GM19035 (cell line): Measurements from ENCODE around the gene ANO10.
"Not testable (repeated sequence)": the region's sequence is repeated elsewhere in the genome, so short reads cannot be mapped to it uniquely, and the experiment has no call there.

Experiments used
- ATAC-seq: cut with Tn5 transposase; IDR thresholded peaks from one replicate; pipeline ENCODE4 v1.9.1; 2021; ENCODE audit not compliant: unreplicated experiment

Gene ANO10

DNA sequence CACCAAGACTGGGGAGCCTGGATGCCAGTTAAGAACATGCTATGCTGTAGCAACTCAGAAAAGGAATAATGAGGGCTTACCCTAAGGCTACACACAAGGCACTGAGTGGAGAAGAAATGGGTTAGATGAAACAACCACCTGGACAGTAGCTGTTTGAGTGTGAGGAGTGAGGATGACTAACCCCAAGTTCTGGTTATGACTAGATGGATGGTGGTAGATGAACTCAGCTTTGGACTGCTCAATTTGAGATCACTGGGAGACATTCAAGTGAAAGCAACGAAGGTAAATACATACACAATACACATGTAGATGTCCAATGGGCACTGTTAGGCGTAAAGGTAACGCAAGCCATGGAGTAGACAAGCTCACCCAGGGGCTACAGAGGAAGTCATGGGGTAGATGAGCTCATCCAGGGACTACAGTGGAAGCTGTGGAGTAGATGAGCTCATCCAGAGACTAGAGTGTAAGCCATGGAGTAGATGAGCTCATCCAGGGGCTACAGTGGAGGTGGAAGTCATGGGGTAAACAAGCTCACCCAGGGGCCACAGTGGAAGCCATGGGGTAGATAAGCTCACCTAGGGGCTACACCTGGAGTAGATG, 98.3 kb downstream of the ANO10 start:
- ATAC-seq = peak; percentile 69

- no peak for ATAC-seq
Observed at GRCh38 chr3:43522727-43523362, 99.0 kb downstream of the ANO10 start.

DNA sequence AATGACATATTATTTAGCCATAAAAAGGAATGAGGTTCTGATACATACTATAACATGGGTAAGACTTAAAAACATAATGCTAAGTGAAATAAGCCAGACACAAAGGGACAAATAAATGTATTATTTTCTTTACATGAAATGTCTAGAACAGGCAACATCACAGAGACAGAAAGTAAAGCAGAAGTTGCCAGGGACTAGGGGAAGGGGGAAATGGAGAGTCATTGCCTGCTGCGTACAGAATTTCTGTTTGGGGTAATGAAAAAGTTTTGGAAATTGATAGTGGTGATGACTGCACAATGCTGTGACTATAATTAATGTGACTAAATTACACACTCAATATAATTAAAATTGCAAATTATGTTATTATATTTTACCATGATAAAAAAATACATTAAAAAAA, 99.9 kb downstream of the ANO10 start:
- no peak for ATAC-seq

GRCh38 chr3:43518515-43518914, 103.3 kb downstream of the ANO10 start:
- not testable (repeated sequence) for ATAC-seq

DNA sequence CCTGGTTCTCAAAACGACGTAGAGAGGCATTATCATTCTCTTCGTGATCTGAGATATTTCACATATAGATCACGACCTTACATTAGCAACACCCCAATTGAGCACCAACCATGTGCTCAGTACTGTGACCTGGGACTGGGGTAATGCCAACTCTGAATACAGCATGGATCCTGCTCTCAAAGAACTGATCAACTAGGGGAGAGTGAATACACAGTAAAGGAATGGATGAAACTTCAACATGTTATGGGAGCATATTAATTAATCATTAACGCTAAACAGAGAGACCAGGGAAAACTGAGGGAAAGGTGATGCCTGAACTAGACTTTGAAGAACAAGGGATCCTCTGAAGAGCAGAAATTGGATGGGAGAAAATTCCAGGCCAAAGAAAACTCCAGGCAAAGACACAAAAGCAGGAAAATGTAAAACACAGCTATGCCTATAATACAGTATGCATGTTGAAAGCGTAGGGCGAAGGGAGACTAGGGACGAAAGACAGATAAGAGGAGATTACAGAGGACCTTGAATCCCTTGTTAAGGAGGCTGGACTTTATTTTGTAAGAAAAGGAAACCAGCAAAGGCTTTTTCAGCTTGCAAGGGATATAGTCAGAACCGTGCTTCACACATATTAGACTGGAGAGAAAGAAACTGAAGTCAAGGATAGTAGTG, 105.7 kb downstream of the ANO10 start:
- ATAC-seq = no peak

DNA sequence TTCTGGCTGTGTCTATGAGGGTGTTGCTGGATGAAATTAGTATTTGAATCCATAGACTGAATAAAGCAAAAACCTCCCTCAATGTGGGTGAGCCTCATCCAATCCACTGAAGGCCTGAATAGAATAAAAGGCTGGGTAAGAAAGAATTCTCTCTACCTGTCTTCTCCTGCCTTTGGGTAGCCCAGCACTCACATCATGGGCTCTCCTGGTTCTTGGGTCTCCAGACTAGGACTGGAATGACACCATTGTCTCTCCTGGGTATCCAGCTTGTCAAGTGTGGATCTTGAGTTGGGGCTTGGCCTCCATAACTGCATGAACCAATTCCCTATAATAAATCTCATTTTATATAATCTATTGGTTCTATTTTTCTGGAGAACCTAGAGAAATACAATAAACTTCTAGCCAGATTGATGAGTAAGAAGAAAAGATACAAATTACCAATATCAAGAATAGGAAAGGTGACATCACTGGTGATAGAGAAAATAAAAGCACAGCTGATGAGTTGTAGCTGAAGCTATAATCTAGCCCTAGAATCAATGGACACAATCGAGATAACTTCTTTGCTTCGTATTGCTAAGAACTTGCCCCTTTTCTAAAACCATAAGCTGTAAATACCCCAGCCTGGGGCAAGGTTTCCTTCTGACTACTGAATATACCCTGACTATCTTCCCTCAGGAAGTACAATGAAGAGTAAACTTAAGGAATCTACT, 106.4 kb downstream of the ANO10 start:
- no peak for ATAC-seq

- no peak for ATAC-seq
Observed at GRCh38 chr3:43512754-43513404, 108.9 kb downstream of the ANO10 start.

DNA sequence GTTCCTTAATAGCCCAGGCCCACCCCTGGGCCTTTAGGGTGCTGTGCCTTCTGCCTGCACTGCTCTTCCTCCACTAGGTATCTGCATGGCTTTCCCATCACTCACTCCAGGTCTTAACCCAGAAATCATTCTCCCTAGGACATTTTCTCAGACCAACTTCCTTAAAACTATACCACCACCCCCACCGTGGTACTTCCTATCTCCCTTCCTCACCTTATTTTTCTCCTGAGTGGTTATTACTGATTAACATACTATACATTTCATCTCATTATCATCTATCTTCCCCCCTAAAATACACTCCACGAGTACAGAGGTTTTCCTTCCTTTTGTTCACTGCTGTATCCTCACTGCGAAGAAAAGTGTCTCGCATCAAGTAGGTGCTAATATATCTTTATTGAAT, 115.2 kb downstream of the ANO10 start:
- no peak for ATAC-seq

DNA sequence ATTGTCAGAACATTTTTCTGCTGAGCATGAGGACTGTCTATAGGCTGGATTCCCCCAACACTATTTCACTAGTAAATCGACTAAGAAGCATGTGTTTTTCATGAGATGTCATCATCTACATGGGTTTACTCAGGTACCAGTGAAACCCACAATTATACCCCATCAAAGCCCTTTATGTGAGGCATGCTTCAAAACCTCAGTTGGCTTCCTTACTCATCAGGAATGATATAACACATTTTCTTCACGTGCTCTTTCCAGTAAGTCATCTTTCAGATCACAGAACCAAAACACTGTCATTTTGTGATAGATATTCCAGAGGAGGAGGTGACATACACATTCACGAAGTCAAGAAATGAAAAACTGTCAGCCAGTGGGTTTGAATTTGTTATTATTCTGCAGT, 116.5 kb downstream of the ANO10 start:
- no peak for ATAC-seq

- ATAC-seq = no peak
Observed at GRCh38 chr3:43503067-43503728, 118.6 kb downstream of the ANO10 start.

DNA sequence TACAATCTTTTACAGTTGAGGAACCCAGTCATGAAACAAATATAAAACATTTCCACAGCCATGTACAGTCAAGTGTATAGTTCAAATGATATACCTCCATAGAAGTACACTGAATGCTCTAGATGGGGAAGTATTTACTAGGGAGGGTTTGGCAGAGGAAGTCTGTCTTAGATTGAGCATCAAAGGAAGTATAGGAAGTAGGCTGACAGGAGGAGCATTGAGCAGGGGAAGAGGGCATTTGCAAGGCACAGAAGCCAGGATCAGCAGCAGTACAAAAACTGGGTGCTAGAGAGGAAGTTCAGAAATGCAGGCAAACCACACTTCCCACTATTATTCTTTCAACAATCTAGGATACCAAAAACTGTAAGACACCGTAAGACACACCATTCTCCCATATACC, 122.6 kb downstream of the ANO10 start:
- no peak for ATAC-seq

GRCh38 chr3:43497905-43498365, 123.9 kb downstream of the ANO10 start:
- no peak for ATAC-seq

DNA sequence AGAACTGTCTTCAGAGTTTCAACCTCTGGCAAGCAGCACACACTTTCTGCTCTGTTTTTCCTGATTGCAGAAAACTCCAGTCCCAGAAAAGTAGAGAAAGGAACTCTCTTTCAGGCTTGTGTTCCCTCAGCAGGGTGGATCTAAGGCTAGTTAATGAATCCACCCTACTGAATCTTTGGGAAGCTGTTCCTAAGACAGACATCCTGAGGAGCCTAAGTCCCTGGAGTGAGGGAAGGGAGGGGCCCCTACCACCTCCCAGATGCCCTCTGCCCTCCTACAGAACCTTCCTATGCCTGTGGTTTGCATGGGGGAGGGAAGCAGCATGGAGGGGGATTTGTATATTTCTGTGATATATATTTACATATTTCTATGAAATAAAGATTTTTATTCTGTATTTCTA, 124.4 kb downstream of the ANO10 start:
- ATAC-seq = no peak

DNA sequence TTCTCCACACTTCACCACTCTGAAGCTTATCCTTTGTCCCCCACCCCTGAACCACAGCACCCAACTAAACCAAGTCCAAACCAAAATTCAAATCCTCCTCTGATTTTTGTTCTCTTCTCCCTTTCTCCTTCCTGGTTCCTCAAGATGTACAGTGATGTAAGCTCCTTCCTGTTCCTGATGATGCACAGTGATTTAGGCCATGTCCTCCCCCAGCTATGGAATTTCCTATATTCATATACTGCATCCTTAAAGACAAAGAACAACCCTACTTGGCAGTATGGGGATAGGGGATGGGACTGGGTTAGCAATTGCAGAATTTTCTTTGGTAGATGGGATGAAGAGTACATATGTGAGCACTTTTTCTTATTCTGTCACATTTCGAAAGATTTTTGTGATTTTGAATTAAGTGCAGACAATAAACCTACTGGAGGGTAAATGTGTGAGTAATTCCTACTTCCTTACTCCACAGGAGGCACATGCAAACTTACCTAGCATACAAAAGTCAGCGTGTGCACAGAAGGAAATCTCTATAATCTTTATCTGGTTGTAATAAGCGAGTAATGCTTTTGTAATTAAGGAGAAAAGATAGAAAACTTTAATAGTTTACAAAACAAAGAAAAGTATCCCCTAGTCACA, 125.0 kb downstream of the ANO10 start:
- ATAC-seq = no peak

GRCh38 chr3:43492932-43493331, 128.9 kb downstream of the ANO10 start:
- not testable (repeated sequence) for ATAC-seq

GRCh38 chr3:43491807-43492206, 130.0 kb downstream of the ANO10 start:
- not testable (repeated sequence) for ATAC-seq

DNA sequence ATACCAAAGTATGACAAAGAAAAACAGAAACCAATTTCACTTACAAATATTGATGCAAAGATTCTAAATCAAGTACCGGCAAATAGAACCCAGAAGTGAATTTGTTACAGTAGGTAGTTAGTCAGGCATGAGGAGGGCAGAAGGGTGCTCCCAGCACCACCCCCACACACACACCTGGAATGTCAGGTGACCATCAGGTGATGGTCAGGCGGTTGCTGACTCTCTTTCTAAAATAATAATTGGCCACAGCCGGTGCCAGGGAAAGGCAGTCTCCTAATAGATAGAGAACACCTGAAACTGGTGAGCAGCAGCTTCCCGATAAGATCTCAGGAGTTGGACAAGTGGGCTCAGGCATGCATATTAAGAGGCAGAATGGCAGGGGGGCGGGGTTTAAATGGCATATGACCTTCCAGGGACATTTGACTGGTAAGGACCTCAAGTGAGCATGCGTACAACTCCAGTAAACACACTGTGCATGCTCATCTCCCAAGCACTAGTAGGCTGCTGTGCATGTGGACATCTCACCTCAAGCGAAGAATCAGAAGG, 131.1 kb downstream of the ANO10 start:
- no peak for ATAC-seq

DNA sequence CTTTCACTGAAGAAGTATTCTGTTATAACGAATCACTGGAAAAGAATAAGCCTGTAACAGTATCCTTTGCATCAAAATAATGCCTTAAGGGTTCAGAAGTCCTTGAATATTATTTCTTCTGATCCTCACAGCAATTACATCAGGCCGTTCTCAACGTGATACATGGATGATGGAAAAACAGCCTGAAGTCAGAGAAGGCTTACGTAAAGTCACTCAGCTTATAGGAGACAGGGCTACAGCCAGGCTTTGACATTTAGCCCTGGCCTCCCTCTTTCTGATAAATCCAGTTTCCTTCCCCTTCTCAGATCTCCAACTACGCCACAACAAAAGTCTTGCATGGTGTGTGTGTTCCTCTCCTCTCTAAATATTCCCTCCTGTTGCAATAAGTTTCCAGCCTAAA, 131.9 kb downstream of the ANO10 start:
- no peak for ATAC-seq

DNA sequence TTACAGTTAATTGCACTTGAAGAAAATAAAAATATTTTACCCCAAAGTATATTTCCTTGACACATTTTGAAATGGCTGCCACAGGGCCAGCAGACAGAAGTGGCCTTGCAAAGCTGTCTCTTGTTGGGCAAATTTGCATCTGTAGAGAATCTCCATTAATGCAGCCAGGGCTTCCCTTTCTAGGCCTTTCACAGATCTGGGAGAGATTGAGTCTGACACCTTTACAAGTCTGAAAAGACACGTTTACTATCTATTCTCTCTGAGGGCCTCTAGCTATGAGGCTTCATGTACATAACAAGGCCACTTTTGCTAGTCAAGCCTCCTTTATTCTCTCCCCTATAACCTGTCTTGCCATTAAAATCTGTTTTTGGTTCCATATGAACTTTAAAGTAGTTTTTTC, 135.9 kb downstream of the ANO10 start:
- no peak for ATAC-seq

DNA sequence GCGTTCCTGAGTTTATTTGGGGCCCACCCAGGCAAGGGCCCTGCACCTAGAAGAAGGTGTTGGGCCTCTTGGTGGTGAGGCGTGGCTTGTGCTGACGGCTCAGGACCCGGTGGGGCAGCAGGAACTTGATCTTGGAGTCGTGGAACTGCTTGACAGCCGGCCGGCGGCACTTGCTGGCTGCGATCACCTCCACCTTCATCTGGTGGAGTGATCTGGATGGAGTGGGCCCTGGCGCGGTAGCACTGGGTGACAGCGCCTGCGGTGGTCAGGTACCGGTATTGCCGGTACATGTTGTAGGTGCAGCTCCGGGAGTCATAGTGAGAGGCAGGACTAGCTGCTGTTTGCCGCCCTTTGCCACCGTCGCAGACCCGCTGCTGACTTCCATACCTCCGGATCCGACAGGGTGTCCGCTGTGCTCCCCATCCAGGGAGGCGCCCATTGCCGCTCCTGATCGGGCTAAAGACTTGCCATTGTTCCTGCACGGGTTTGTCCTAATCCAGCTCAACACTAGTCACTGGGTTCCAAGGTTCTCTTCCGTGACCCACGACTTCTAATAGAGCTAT, 136.8 kb downstream of the ANO10 start:
- ATAC-seq = no peak
